Lower lobe of right lung (tissue), 2 donors: ENCODE data around the gene SRPK2. TPM values are rescaled to one million over a fixed set of nuclear protein-coding genes. Genes with fewer than 3 reads are reported as not detected.

Experiments
- ATAC-seq, 2 donors: fragments of 200-7000 bp; cut with Tn5 transposase; one replicate each; pipeline ENCODE4 v1.9.1; 2020 to 2022; ENCODE audit warnings: mild to moderate bottlenecking in 2 of 2, moderate library complexity in 2 of 2
- DNase-seq: peaks from one replicate; pipeline ENCODE4 v3.0.0-alpha.2; 2020
- H3K27ac ChIP-seq: fragments of 200-600 bp; one replicate; pipeline ENCODE4 v1.8.0; 2022
- H3K27me3 ChIP-seq: fragments of 200-600 bp; one replicate; pipeline ENCODE4 v1.8.0; 2022; ENCODE audit warnings: low read depth
- H3K36me3 ChIP-seq: fragments of 200-600 bp; one replicate; pipeline ENCODE4 v1.8.0; 2022; ENCODE audit warnings: mild to moderate bottlenecking
- H3K4me1 ChIP-seq: fragments of 200-600 bp; one replicate; pipeline ENCODE4 v1.8.0; 2022
- H3K4me3 ChIP-seq: fragments of 200-600 bp; one replicate; pipeline ENCODE4 v1.8.0; 2022; ENCODE audit warnings: mild to moderate bottlenecking
- H3K9me3 ChIP-seq: fragments of 200-600 bp; one replicate; pipeline ENCODE4 v1.8.0; 2022
- CTCF ChIP-seq: fragments of 200-600 bp; IDR thresholded peaks from one replicate; pipeline ENCODE4 v1.8.0; 2022; ENCODE audit warnings: antibody characterized with exemption, mild to moderate bottlenecking
- intact Hi-C: fragments of 100-400 bp; cut with DNase I; formaldehyde crosslinking; loops from one replicate; pipeline ENCODE4 v1.11.0; 2022
- total RNA-seq: library from RNA; stranded (reverse); fragmentation: NEBNext Ultra II Directional; extraction: Animal tissue kit (Norgen Biotek cat#: 25700); gene quantifications from one replicate; pipeline ENCODE4 v1.2.1, GENCODE V29; 2021
- donor health status: DM: no; HTN: yes; CAD: no; lungs with severe emphysema.

The SRPK2 gene
- total RNA-seq, 1 donor from 2014 or later = 43.2 TPM

GRCh38 chr7:105257338-105257737 is 131.4 kb downstream of the SRPK2 start:
- Histone ChIP-seq H3K4me3 (no peak overlapping the region), H3K36me3 (no peaks in the 10 kb centered on the region), H3K9me3 (no peaks in the 10 kb centered on the region), H3K27ac (no peak overlapping the region), H3K27me3 (no peaks in the 10 kb centered on the region), H3K4me1 (peaks cover 23% of the 10 kb centered on the region)
- DNase-seq (no peak), ATAC-seq (no peak)
- intact Hi-C loops = no loop called here
- TF ChIP-seq CTCF = no peak

- no peak for DNase-seq
- Histone ChIP-seq H3K27me3 (no peaks in the 10 kb centered on the region), H3K4me3 (no peak overlapping the region), H3K4me1 (peaks cover 27% of the 10 kb centered on the region), H3K27ac (no peak overlapping the region), H3K36me3 (no peaks in the 10 kb centered on the region), H3K9me3 (no peaks in the 10 kb centered on the region)
- TF ChIP-seq CTCF = no peak
- intact Hi-C loops = no loop called here
- ATAC-seq = peak; percentile 70 to 92
Measured at GRCh38 chr7:105256761-105257231, 131.9 kb downstream of the SRPK2 start.

- intact Hi-C loops = no loop called here
- no peaks in the 10 kb centered on the region for H3K9me3 ChIP-seq
- no peak for DNase-seq
- ATAC-seq = no peak
- H3K36me3 ChIP-seq = no peaks in the 10 kb centered on the region
- H3K27ac ChIP-seq = no peak overlapping the region
- TF ChIP-seq CTCF = no peak
- peaks cover 19% of the 10 kb centered on the region for H3K4me1 ChIP-seq
- H3K4me3 ChIP-seq = no peak overlapping the region
- H3K27me3 ChIP-seq = no peaks in the 10 kb centered on the region
Measured at GRCh38 chr7:105250706-105251105, 138.0 kb downstream of the SRPK2 start.

GRCh38 chr7:105250239-105250638 is 138.5 kb downstream of the SRPK2 start:
- no peaks in the 10 kb centered on the region for H3K36me3 ChIP-seq
- no peak overlapping the region for H3K4me3 ChIP-seq
- DNase-seq (no peak), ATAC-seq (no peak)
- intact Hi-C loops = no loop called here
- no peak overlapping the region for H3K27ac ChIP-seq
- TF ChIP-seq CTCF = no peak
- no peaks in the 10 kb centered on the region for H3K27me3 ChIP-seq
- peaks cover 24% of the 10 kb centered on the region for H3K4me1 ChIP-seq
- no peaks in the 10 kb centered on the region for H3K9me3 ChIP-seq

GRCh38 chr7:105249216-105249615 is 139.5 kb downstream of the SRPK2 start:
- intact Hi-C loops = no loop called here
- no peak for DNase-seq
- H3K27me3 ChIP-seq = no peaks in the 10 kb centered on the region

More at GRCh38 chr7:105249216-105249615, 139.5 kb downstream of the SRPK2 start:
- no peak overlapping the region for H3K4me3 ChIP-seq
- no peak for TF ChIP-seq CTCF
- H3K36me3 ChIP-seq = no peaks in the 10 kb centered on the region
- ATAC-seq = no peak
- no peaks in the 10 kb centered on the region for H3K9me3 ChIP-seq
- peaks cover 29% of the 10 kb centered on the region for H3K4me1 ChIP-seq
- no peak overlapping the region for H3K27ac ChIP-seq
